A204.1 (cell line): ENCODE data around the gene PPARGC1A.

Experiments
- FAIRE-seq: peaks from 2 replicates; lab custom pipeline; 2012; peaks lifted over from hg19 to GRCh38; lab: Jason Lieb, UNC

Gene PPARGC1A

GRCh38 chr4:23838131-23838530, 51.7 kb downstream of the PPARGC1A start:
- FAIRE-seq = no peak

- no peak for FAIRE-seq
Observed at GRCh38 chr4:23837371-23837770, 52.5 kb downstream of the PPARGC1A start.

- no peak for FAIRE-seq
Observed at GRCh38 chr4:23835774-23836478, 53.9 kb downstream of the PPARGC1A start.

- no peak for FAIRE-seq
Observed at GRCh38 chr4:23828779-23829178, 61.1 kb downstream of the PPARGC1A start.

GRCh38 chr4:23828020-23828715, 61.7 kb downstream of the PPARGC1A start:
- FAIRE-seq = no peak

GRCh38 chr4:23822181-23822580, 67.7 kb downstream of the PPARGC1A start:
- FAIRE-seq = no peak

GRCh38 chr4:23819041-23819511, 70.8 kb downstream of the PPARGC1A start:
- no peak for FAIRE-seq

- FAIRE-seq = no peak
Observed at GRCh38 chr4:23818097-23818885, 71.6 kb downstream of the PPARGC1A start.

GRCh38 chr4:23814996-23815660, 74.7 kb downstream of the PPARGC1A start:
- no peak for FAIRE-seq

- FAIRE-seq = no peak
Observed at GRCh38 chr4:23814587-23814986, 75.3 kb downstream of the PPARGC1A start.

GRCh38 chr4:23811161-23811560, 78.7 kb downstream of the PPARGC1A start:
- no peak for FAIRE-seq

- no peak for FAIRE-seq
Observed at GRCh38 chr4:23805450-23805851, 84.4 kb downstream of the PPARGC1A start.

- no peak for FAIRE-seq
Observed at GRCh38 chr4:23789762-23790161, 100.1 kb downstream of the PPARGC1A start.

GRCh38 chr4:23788460-23788859, 101.4 kb downstream of the PPARGC1A start:
- no peak for FAIRE-seq

- FAIRE-seq = no peak
Observed at GRCh38 chr4:23788027-23788426, 101.8 kb downstream of the PPARGC1A start.

- FAIRE-seq = no peak
Observed at GRCh38 chr4:23782778-23783437, 106.9 kb downstream of the PPARGC1A start.

GRCh38 chr4:23779839-23780238, 110.0 kb downstream of the PPARGC1A start:
- no peak for FAIRE-seq

GRCh38 chr4:23779422-23779821, 110.4 kb downstream of the PPARGC1A start:
- no peak for FAIRE-seq

GRCh38 chr4:23775694-23776093, 114.2 kb downstream of the PPARGC1A start:
- no peak for FAIRE-seq

- FAIRE-seq = no peak
Observed at GRCh38 chr4:23774909-23775308, 114.9 kb downstream of the PPARGC1A start.

GRCh38 chr4:23773884-23774636, 115.8 kb downstream of the PPARGC1A start:
- no peak for FAIRE-seq
